GM18508 (cell line): ENCODE results near the gene KRT34.
"Not testable (repeated sequence)": the region's sequence is repeated elsewhere in the genome, so short reads cannot be mapped to it uniquely, and the experiment has no call there.

Experiments used
- ATAC-seq: cut with Tn5 transposase; IDR thresholded peaks from one replicate; pipeline ENCODE4 v1.9.1; 2021; ENCODE audit warnings: moderate number of reproducible peaks; ENCODE audit not compliant: insufficient read depth, unreplicated experiment

The KRT34 gene

GRCh38 chr17:41369023-41369422, 13.1 kb downstream of the KRT34 start:
- no peak for ATAC-seq

DNA sequence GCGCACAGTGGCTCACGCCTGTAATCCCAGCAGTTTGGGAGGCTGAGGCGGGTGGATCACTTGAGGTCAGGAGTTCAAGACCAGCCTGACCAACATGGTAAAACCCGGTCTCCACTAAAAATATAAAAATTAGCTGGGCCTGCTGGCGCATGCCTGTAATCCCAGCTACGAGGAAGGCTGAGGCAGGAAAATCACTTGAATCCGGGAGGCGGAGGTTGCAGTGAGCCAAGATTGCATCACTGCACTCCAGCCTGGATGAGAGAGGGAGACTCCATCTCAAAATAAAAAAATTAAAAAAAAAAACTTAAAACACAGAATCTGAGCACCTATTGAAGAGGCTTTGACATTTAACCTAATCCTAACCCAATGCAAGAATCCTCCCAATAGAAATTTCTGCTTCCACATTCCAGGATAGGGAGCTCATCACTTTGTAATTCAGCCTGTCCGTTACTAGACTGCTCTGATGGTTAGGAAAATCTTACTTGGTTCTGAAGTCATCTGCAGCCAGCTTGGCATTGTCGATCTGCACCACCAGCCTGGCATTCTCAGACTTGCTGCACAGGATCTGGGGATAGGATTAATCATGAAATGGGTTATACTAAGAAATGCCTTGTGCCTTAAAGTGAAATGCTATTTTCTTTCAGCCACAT, 14.6 kb downstream of the KRT34 start:
- no peak for ATAC-seq

- ATAC-seq = no peak
Measured at GRCh38 chr17:41366070-41366469, 16.0 kb downstream of the KRT34 start.

GRCh38 chr17:41363881-41364280, 18.2 kb downstream of the KRT34 start:
- ATAC-seq = no peak

- ATAC-seq = no peak
Measured at GRCh38 chr17:41360296-41360995, 21.7 kb downstream of the KRT34 start.

DNA sequence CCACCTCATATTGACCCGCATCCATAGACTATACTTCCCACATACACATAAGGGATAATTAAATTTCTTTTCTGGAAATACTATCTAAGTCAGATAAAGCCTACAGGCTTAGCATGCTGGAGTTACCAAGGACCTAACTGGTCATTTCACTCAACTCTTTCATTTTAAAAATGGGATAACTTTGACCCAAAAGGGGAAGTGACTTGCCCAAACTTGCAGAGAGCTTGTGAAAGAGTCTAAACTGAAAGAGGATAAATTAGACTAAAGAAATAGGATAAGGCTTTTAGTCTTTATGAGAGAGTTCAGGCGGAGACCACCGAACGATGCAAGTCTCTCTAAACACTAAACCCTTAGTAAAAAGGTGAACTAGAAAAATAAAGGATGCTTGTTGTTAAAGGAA, 27.6 kb downstream of the KRT34 start:
- ATAC-seq = no peak

- ATAC-seq = no peak
Measured at GRCh38 chr17:41352597-41353366, 29.3 kb downstream of the KRT34 start.

DNA sequence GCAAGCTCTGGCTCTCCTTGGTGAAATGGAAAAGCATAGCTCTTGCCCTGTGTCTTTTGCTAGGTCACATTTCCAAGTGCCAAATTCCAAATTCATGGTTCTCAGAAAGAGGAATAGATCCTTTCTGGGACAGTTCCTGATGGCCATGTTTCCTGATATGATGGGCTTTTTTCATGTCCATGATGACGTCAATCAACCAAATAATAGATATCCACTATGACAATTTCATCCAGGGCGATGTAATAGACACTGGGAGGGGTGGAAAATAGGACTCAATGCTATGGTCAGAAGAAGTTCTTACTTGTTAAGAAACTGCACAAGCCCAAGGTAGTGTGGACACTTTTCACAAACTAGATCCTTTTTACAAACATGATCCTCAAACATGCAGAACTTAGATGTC, 30.9 kb downstream of the KRT34 start:
- no peak for ATAC-seq

DNA sequence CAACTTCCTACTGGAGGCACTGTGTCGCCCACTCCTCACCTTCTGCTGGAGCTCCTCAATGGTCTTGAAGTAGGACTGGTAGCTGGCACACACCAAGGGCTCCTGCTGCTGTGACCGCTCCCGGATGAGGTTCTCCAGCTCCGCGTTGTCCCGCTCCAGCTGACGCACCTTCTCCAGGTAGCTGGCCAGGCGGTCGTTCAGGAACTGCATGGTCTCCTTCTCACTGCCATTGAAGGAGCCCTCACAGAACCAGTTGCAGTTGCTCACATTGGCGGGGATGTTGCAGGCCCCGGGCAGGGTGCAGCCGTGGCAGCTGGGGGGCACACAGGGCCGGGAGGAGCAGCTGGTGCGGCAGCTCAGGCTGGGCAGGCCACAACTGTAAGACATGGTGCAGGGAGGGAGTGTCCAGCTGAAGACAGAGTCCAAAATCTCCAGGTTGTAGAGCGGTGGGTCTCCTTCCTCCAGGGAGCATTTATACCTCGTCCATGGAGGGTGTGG, 31.7 kb downstream of the KRT34 start, which contains the start of gene KRT33A:
KRT33A (minus strand) TSS at position 448 of the 498 bp plus-strand sequence; CDS start at position 387, 61 bp downstream.
- ATAC-seq = not testable (repeated sequence)

- no peak for ATAC-seq
Measured at GRCh38 chr17:41347869-41348760, 34.0 kb downstream of the KRT34 start.

GRCh38 chr17:41346421-41346820, 35.7 kb downstream of the KRT34 start:
- ATAC-seq = not testable (repeated sequence)

DNA sequence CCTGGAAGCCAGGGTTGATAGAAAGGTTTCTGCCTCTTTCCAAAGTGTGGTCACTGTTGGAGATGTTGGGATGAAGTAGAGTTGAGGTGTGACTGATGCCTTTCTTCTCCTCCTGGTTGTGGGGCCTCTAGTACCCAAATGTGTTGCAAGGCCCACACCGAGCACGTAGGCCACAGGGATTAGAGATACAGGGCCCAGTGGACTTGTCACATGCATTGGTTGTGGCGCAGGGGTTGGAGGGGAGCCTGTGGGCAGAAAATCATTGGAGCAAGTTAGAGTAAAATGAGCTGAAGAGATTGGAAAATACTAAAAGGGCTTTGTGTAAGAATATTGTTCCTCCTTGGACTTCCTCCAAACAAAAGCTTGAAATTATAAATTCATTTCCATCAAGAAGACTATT, 36.1 kb downstream of the KRT34 start:
- ATAC-seq = no peak

- ATAC-seq = no peak
Measured at GRCh38 chr17:41343029-41343428, 39.1 kb downstream of the KRT34 start.

GRCh38 chr17:41340934-41341861, 40.9 kb downstream of the KRT34 start:
- no peak for ATAC-seq

DNA sequence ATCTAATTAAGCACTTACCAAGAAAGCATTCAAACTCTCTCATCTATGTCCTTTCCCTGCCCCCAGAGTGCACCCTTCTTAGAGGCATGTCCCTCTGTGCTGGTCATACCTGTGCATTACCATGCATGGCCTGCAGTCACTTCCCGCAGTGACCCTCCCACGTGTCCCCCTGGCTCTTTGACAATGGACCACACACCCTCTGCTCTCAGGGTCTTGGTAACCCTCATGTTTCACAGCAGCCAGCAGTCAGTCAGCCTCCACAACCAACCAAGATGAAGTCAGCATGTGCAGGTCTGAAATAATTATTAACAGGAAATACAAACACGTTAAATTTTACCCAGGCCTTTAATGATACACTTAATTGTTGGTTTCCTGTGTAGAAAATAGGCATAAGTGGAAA, 41.6 kb downstream of the KRT34 start:
- no peak for ATAC-seq

DNA sequence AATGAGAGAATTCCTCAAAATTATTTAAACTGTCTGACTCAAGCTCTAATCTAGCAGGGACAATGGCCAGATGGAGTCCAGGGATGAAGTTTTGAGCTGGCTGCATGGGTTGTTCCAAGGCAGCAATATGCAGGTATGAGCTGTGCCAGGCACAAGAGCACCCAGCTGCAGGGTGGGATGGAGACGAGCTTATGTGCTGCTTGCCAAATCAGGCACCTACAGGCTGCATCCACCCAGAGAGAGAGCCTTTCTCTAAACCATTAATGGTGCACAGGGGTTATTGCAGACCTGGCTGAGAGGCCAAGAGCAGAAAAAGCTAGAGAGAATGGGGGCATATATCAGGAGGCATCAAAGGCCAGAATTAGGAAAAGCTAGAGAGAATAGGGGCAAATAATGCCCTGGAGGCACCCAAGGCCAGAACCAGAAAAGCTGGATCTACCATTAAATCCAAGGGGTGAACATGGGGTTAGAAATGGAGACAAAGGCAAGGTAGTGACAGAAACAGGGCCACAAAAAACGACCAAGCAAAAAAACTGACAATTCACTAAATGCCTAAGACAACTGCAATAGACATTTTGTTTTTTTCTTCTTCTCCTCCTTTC, 42.4 kb downstream of the KRT34 start:
- ATAC-seq = no peak

GRCh38 chr17:41338961-41339485, 43.1 kb downstream of the KRT34 start:
- ATAC-seq = no peak

- no peak for ATAC-seq
Measured at GRCh38 chr17:41335747-41336146, 46.4 kb downstream of the KRT34 start.
